ENCODE data around the gene ZFAND2A.
A peak's percentile ranks its signal among the peaks of the same experiment; 100 is the strongest.

The ZFAND2A gene

GRCh38 chr7:1188720-1189294, 28.8 kb upstream of the ZFAND2A start:
- no peak overlapping the region for H3K4me3 ChIP-seq (replicated peaks; ENCODE audit: low read depth, low read length)
- TF ChIP-seq CTCF (IDR thresholded peaks at IDR 0.05; ENCODE audit: low read depth, low read length, missing control alignments), result no peak
- DNase-seq (ENCODE audit: extremely low read depth, low read depth), result no peak

GRCh38 chr7:1187127-1187526, 27.1 kb upstream of the ZFAND2A start:
- TF ChIP-seq CTCF (IDR thresholded peaks at IDR 0.05; ENCODE audit: low read depth, low read length, missing control alignments), result no peak
- DNase-seq (ENCODE audit: extremely low read depth, low read depth), result no peak

GRCh38 chr7:1181640-1182039, 21.6 kb upstream of the ZFAND2A start:
- no peak for DNase-seq (ENCODE audit: extremely low read depth, low read depth)
- TF ChIP-seq CTCF (IDR thresholded peaks at IDR 0.05; ENCODE audit: low read depth, low read length, missing control alignments), result no peak
- no peak overlapping the region for H3K4me3 ChIP-seq (replicated peaks; ENCODE audit: low read depth, low read length)

More at GRCh38 chr7:1187127-1187526, 27.1 kb upstream of the ZFAND2A start:
- H3K4me3 ChIP-seq (replicated peaks; ENCODE audit: low read depth, low read length), result no peak overlapping the region

- no peak overlapping the region for H3K4me3 ChIP-seq (replicated peaks; ENCODE audit: low read depth, low read length)
- TF ChIP-seq CTCF (IDR thresholded peaks at IDR 0.05; ENCODE audit: low read depth, low read length, missing control alignments), result no peak
- no peak for DNase-seq (ENCODE audit: extremely low read depth, low read depth)
These were observed 21.0 kb upstream of the ZFAND2A start for GRCh38 chr7:1181031-1181430.

- DNase-seq (ENCODE audit: extremely low read depth, low read depth), result no peak
- TF ChIP-seq CTCF (IDR thresholded peaks at IDR 0.05; ENCODE audit: low read depth, low read length, missing control alignments), result peak; percentile 74
- H3K4me3 ChIP-seq (replicated peaks; ENCODE audit: low read depth, low read length), result no peak overlapping the region
These were observed 16.9 kb upstream of the ZFAND2A start for GRCh38 chr7:1176891-1177373.

GRCh38 chr7:1175967-1176851, 16.2 kb upstream of the ZFAND2A start:
- H3K4me3 ChIP-seq (replicated peaks; ENCODE audit: low read depth, low read length), result no peak overlapping the region
- TF ChIP-seq CTCF (IDR thresholded peaks at IDR 0.05; ENCODE audit: low read depth, low read length, missing control alignments), result peak; percentile 90
- no peak for DNase-seq (ENCODE audit: extremely low read depth, low read depth)
